GM18511 (cell line): Measurements from ENCODE around the gene FBXO15.
A peak's percentile ranks its signal among the peaks of the same experiment; 100 is the strongest.

Experiments
- ATAC-seq: cut with Tn5 transposase; IDR thresholded peaks from one replicate; pipeline ENCODE4 v1.9.1; 2021; ENCODE audit warnings: mild to moderate bottlenecking, moderate library complexity; ENCODE audit not compliant: unreplicated experiment

The FBXO15 gene

GRCh38 chr18:74066018-74066417 is 81.6 kb downstream of the FBXO15 start:
- ATAC-seq, result no peak

DNA sequence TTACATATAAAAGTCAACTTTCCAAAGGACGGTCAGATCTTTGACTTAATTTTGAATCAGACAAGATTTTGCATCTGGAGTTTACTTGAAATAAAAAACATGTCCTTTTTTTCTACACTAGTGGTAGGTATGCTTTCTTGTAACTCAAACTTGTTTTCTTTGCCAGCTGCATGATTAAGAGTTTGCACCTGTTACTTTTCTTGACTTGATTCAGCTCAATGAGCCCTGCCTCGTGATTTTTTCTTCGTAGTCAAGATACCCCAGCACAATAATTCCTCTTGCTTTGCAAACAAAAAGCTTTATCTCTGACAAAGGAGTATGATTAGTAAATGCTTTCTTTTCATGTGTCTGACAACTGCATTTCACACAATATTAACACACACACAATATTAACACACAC is 82.3 kb downstream of the FBXO15 start:
- ATAC-seq, result no peak

GRCh38 chr18:74064510-74064909 is 83.1 kb downstream of the FBXO15 start:
- no peak for ATAC-seq

GRCh38 chr18:74063557-74063956 is 84.1 kb downstream of the FBXO15 start:
- ATAC-seq, result no peak

GRCh38 chr18:74063023-74063422 is 84.6 kb downstream of the FBXO15 start:
- no peak for ATAC-seq

- ATAC-seq, result no peak
Observed at GRCh38 chr18:74062037-74062436, 85.6 kb downstream of the FBXO15 start.

- no peak for ATAC-seq
Observed at GRCh38 chr18:74060579-74060978, 87.1 kb downstream of the FBXO15 start.

DNA sequence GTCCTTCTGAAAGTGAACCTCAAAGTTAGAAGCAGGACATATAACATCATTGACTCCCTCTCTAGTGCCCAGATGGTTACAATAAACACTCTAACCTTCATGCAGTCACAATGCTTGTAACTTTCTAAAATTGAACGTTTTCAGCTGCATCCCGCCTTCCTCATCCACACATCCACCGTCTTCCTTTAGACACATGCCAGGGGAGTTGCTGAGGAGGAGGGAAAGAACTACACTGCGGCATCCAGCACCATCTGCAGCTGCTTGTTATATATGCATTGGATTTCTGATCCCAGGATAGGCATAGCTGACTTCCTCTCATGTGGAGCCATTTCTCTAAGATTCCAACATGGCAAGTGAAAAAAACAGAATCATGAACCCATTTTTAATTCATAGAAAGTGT is 96.8 kb downstream of the FBXO15 start:
- no peak for ATAC-seq

DNA sequence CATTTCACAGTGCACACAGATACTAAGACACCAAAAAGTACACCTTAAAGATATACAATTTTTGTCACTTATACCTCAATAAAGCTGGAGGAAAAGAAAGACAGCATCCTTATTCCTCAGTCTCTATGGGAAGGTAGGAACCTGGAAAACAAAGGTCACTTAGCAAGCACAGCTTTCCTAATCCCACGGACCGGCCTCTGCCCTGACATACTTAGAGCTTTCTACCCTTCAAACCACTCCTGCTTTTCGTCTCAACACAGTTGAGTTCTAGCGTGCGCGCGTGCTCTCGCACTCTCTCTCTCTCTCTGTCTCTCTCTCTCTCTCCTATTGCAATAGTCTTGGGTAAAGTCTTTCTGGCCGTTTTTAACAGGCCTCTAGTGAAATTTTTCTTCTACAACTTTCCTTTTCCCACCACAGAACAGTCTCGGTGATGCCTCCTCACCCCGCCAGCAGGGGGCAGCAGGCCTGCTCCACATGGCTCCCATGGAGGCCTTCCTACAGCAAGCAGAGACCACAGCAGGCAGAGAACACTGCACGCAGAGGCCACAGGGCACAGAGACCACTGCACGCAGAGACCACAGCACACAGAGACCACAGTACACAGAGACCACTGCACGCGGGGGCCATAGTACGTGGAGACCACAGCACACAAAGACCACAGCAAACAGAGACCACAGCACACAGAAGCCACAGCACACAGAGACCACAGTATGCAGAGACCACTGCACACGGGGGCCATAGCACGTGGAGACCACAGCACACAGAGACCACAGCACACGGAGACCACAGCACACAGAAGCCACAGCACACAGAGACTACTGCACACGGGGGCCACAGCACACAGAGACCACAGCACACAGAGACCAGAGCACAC is 106.9 kb downstream of the FBXO15 start:
- peak; percentile 87 for ATAC-seq

- no peak for ATAC-seq
Observed at GRCh38 chr18:74040008-74040407, 107.6 kb downstream of the FBXO15 start.

GRCh38 chr18:74029161-74029560 is 118.5 kb downstream of the FBXO15 start:
- ATAC-seq, result no peak
